Activated T-cell treated with anti-CD3 and anti-CD28 coated beads for 48 hours (primary cell): Measurements from ENCODE around the gene ORAI2.
"Not testable (repeated sequence)": the region's sequence is repeated elsewhere in the genome, so short reads cannot be mapped to it uniquely, and the experiment has no call there.

Source experiments
- DNase-seq: peaks from one replicate; pipeline ENCODE4 v3.0.0-alpha.2; 2020; ENCODE audit warnings: low read depth

Gene ORAI2

DNA sequence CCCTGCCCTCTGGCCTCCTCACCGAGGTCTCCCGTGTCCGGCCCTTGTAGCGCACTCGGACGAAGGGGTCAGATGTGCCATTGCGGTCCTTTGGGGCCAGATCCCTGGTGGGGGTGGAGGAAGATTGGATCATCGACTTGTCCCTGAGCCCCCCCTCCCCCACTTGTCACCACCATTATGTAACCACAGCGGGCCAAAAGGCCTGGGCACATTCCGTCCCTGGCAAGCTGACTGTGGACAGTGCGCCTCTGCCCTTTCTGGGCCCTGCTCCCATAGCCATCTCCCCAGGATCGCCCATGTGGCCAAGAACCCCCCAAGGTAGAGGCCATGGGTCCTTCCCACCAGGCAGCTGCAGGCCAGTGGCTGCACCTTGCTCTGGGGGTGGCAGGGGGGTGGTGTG is 69.8 kb downstream of the ORAI2 start:
- not testable (repeated sequence) for DNase-seq

DNA sequence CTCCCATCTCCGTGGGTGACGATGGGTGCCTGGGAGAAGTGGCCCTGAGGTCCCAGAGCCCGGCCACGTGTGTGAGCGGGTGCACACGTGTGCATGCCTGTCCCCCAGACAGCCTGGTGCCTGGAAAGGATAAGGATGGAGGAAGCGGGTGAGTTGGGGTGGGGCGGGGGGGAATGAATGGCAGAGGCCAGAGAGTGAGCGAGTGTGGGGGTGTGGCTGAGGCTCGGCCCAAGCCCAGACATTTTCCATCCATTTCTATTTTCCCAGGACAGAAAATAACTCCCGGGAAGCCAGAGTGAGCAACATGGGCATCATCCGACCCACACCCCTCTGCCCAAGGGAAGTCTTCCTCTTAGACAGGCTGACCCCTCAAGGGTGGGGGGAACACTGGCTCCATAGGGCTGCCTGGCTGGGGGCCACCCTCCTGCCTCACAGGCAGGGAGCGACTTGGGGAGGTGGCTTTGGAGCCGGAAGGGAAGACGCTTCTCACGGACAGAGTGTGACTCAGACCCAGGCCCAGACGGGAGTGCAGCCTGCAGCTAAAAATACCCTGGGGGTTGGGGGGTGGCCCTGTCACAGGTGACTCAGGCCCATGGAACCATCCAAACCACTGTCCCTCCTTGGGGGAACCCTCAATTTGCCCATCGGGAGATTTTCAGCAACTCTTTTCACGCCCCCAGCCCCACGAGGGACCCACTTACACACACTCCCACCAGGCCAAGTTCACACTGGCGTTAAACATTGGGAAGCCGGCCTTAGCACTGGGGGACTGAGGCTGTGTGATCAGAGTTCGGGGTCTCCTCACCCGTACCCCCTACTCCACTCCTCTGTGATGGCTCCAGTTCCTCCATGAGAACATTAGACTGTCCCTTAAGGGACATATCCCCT is 72.2 kb downstream of the ORAI2 start:
- not testable (repeated sequence) for DNase-seq
